Measurements from ENCODE around the gene SLC17A4. TPM values are rescaled to one million over a fixed set of nuclear protein-coding genes. Genes with fewer than 3 reads are reported as not detected.

SLC17A4 gene
- under 0.01 TPM in 1 of 2 replicates, not detected in the other for total RNA-seq

DNA sequence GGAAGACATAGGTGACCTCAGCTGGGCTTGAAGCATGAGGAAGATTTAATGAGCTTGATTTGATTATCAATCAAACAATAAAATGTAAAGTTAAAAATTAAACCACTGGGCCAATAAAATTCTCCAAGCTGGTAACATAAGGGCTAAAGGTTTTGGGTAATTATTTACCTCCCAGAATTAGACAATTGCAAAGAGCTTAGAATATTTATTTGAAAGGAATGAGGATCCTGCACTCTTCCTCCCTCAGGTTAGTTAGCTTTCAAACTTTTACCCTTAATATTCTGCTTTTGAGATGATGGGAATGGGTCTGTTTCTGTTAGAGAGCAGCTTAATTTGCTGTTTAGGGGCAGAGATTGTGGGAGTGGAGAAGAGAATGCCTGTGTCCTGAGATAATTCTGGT lies at the start of gene SLC17A4:
TSS of gene SLC17A4 (plus strand) at position 208 of the 400 bp plus-strand sequence. CDS start 7,221 bp downstream, outside the sequence.

Other genes with a start within 250 kb of the SLC17A4 start
- gene SCGN, start 102.5 kb upstream of the SLC17A4 start, total RNA-seq, result not detected in 2 replicates
- gene SLC17A1, start 77.3 kb downstream of the SLC17A4 start, total RNA-seq, result not detected in 2 replicates
- not detected in 2 replicates for gene SLC17A3, start 119.5 kb downstream of the SLC17A4 start, total RNA-seq
- not detected in 2 replicates for gene SLC17A2, start 175.9 kb downstream of the SLC17A4 start, total RNA-seq
- 6.5 and 6.7 TPM in 2 replicates for gene TRIM38, start 208.1 kb downstream of the SLC17A4 start, total RNA-seq